Lung (tissue), 16 donors: Measurements from ENCODE around the gene SHANK1. TPM values are rescaled to one million over a fixed set of nuclear protein-coding genes. Genes with fewer than 3 reads are reported as not detected.
"Not testable (repeated sequence)": the region's sequence is repeated elsewhere in the genome, so short reads cannot be mapped to it uniquely, and the experiment has no call there.

ENCODE experiments used
- ATAC-seq: fragments of 200-7000 bp; cut with Tn5 transposase; one replicate; pipeline ENCODE4 v1.9.1; 2020; ENCODE audit warnings: moderate number of reproducible peaks; ENCODE audit not compliant: insufficient read depth, low FRiP score
- DNase-seq, 3 donors: peaks; one replicate each; pipeline ENCODE4 v3.0.0-alpha.2; 2013 to 2017
- H3K27ac ChIP-seq, 2 donors: one replicate each; pipeline ENCODE4 v1.5.1; 2013; ENCODE audit warnings: mild to moderate bottlenecking in 2 of 2, moderate library complexity in 2 of 2, control low read depth in 1 of 2, inconsistent platforms in 1 of 2, low read depth in 1 of 2, low read length in 1 of 2
- H3K27me3 ChIP-seq, 3 donors: one replicate each; pipeline ENCODE4 v1.5.1; 2013; ENCODE audit warnings: low read length in 2 of 3; ENCODE audit not compliant: control insufficient read depth in 3 of 3, insufficient read depth in 3 of 3
- H3K36me3 ChIP-seq, 4 donors: one replicate each; pipeline ENCODE4 v1.5.1; 2013; ENCODE audit warnings: low read length in 4 of 4, mild to moderate bottlenecking in 1 of 4, moderate library complexity in 1 of 4; ENCODE audit not compliant: control insufficient read depth in 4 of 4, insufficient read depth in 4 of 4
- H3K4me1 ChIP-seq, 5 donors: one replicate each; pipeline ENCODE4 v1.5.1; 2013; ENCODE audit warnings: low read length in 5 of 5, mild to moderate bottlenecking in 2 of 5, moderate library complexity in 1 of 5; ENCODE audit not compliant: control insufficient read depth in 5 of 5, insufficient read depth in 5 of 5
- H3K4me3 ChIP-seq: one replicate; pipeline ENCODE4 v1.5.1; 2013; ENCODE audit warnings: mild to moderate bottlenecking, control low read depth, moderate library complexity
- H3K9ac ChIP-seq, 2 donors: one replicate each; pipeline ENCODE4 v1.5.1; 2013; ENCODE audit warnings: low read length in 2 of 2, control low read depth in 1 of 2; ENCODE audit not compliant: insufficient read depth in 1 of 2
- H3K9me3 ChIP-seq, 4 donors: one replicate each; pipeline ENCODE4 v1.5.1; 2013; ENCODE audit warnings: low read length in 3 of 4, mild to moderate bottlenecking in 1 of 4, moderate library complexity in 1 of 4; ENCODE audit not compliant: control insufficient read depth in 4 of 4, insufficient read depth in 3 of 4
- WGBS, 2 donors: extraction: QIAGEN DNeasy Blood & Tissue Kit; methylation state at CpG; one replicate each; pipeline ENCODE4 v1.1.7; 2013; 5-methylcytosine and 5-hydroxymethylcytosine counted together
- long read RNA-seq, 5 donors: transcript quantifications; one replicate each; lab custom pipeline, GENCODE V29; 2026
- polyA plus RNA-seq, 2 donors: library from polyadenylated mRNA; stranded (reverse); fragments of 200-250 nt; gene quantifications; one replicate each; pipeline ENCODE4 v1.2.1, GENCODE V29; 2013
- total RNA-seq, 2 donors: library from RNA; depleted of rRNA in 1 of 2; stranded (reverse); fragments of >200 nt in 1 of 2; gene quantifications; one replicate each; pipeline ENCODE4 v1.2.1, GENCODE V29; 2014 to 2021
- TF ChIP-seq, protein P1 (sequence below): IDR thresholded peaks from 2 replicates; pipeline ENCODE4 v1.5.1; 2012; ENCODE audit warnings: mild to moderate bottlenecking; ENCODE audit errors: control extremely low read depth, extremely low read depth
- donor health status: control.
- donor health status: control.
- donor health status: Bipolar disorder and iron deficiency.
- donor health status: healthy.
- donor health status: DM: yes; HTN: yes; CAD: no.

Gene SHANK1
- 1 to 10 TPM in 1 of 2 donors, under 1 TPM in 1; 0.15 to 1.2 TPM for total RNA-seq
- under 1 TPM; 0.18 to 0.24 TPM for polyA plus RNA-seq
- long read RNA-seq, donor 1, partial matches to known transcripts = 105 of 105 reads
- long read RNA-seq, donor 1, other reads (novel, unspliced or antisense) = 0 of 105 reads
- long read RNA-seq, donor 2 = 0 reads
- long read RNA-seq, donor 3 = 0 reads
- long read RNA-seq, donor 4 = 0 reads
- long read RNA-seq, donor 5 = 0 reads

DNA sequence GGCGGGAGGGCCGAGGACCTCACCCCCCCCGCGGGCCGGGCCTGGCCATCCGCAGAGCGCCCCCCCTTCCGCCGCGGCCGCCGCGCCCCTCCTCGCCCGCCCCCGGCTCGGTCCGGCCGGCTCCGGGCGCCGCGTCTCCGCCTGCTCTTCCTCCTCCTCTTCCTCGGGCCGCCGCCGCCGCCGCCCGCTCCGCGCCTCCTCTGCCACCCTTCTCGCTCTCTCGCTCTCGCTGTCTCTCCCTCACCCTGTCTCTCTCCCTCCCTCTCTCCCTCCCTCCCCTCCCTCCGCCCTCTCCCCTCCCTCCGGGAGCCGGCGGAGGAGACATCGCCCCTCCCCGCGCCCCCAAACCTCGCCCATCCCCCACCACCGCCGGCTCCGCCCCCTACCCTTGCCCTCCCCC lies at the start of gene SHANK1:
Gene SHANK1 (minus strand): TSS at position 237 of the 400 bp plus-strand sequence. CDS start 2,883 bp downstream, outside the sequence.
- Histone ChIP-seq H3K27me3 (peaks cover 0 to 29% (median 0%) of the 10 kb centered on the region in 3 donors), H3K4me1 (peaks cover 0 to 25% (median under 1%) of the 10 kb centered on the region in 5 donors), H3K4me3 (no peak within 1 kb of the TSS)

DNA sequence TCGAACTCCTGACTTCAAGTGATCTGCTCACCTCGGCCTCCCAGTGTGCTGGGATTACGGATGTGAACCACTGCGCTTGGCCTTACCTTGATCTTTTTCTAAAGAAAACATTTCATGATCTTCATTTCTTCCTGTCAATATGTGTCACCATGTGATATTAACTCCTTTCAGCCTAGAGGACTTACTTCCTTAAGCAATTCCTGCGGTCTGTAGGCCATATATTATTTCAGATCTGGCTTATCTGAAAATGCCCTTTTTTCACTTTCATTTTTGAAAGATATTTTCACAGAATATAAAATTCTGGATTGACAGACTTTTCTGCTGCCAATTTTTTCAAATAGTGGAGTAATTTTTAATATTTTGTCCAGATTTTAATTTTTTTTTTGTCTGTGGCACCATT lies 48.7 kb upstream of the SHANK1 start:
- Histone ChIP-seq H3K4me3 (no peak overlapping the region), H3K9ac (no peak overlapping the region), H3K9me3 (no peaks in the 10 kb centered on the region), H3K27me3 (no peaks in the 10 kb centered on the region), H3K36me3 (no peaks in the 10 kb centered on the region), H3K4me1 (no peaks in the 10 kb centered on the region), H3K27ac (no peak overlapping the region)
- DNase-seq = no peak
- TF ChIP-seq, protein P1, sequence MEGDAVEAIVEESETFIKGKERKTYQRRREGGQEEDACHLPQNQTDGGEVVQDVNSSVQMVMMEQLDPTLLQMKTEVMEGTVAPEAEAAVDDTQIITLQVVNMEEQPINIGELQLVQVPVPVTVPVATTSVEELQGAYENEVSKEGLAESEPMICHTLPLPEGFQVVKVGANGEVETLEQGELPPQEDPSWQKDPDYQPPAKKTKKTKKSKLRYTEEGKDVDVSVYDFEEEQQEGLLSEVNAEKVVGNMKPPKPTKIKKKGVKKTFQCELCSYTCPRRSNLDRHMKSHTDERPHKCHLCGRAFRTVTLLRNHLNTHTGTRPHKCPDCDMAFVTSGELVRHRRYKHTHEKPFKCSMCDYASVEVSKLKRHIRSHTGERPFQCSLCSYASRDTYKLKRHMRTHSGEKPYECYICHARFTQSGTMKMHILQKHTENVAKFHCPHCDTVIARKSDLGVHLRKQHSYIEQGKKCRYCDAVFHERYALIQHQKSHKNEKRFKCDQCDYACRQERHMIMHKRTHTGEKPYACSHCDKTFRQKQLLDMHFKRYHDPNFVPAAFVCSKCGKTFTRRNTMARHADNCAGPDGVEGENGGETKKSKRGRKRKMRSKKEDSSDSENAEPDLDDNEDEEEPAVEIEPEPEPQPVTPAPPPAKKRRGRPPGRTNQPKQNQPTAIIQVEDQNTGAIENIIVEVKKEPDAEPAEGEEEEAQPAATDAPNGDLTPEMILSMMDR = no peak
- 36 to 58% methylated on average over 5 of the region's 5 CpGs for WGBS, 2 donors
- ATAC-seq = no peak

More for the DNA sequence above, at the start of gene SHANK1:
- H3K36me3 ChIP-seq = no peaks in the 10 kb centered on the region
- TF ChIP-seq, protein P1 = no peak
- ATAC-seq = no peak
- 6 to 7% methylated on average over 10 to 44 of the region's 47 CpGs for WGBS, 2 donors
- H3K9me3 ChIP-seq = peaks cover 0 to 5% (median 0%) of the 10 kb centered on the region in 4 donors
- H3K9ac ChIP-seq = no peak within 1 kb of the TSS
- DNase-seq = peak; percentile 58 to 79 (median 71)
- no peak within 1 kb of the TSS for H3K27ac ChIP-seq

DNA sequence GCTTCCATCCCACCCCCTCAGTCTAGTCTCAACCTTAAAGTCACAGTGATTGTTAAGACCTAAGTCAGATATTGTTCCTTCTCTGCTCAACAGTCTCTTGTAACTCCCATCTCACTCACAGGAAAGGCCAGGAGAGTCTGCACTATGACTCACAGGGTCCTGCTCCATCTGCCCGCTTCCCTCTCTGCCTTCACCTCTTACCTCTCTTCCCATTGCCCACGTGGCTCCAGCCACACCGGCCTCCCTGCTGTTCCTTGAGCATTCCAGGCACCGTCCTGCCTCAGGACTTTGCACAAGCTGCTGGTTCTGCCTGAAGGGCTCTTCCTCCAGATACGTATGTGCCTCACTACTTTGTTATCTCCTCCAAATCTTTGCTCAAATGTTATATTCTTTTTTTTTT lies 47.7 kb upstream of the SHANK1 start:
- H3K9ac ChIP-seq, H3K4me3 ChIP-seq, H3K9me3 ChIP-seq, ATAC-seq, H3K4me1 ChIP-seq, H3K27me3 ChIP-seq, H3K27ac ChIP-seq, H3K36me3 ChIP-seq, DNase-seq: not testable (repeated sequence)
- WGBS, 2 donors = 39 to 53% methylated on average over 5 of the region's 5 CpGs

DNA sequence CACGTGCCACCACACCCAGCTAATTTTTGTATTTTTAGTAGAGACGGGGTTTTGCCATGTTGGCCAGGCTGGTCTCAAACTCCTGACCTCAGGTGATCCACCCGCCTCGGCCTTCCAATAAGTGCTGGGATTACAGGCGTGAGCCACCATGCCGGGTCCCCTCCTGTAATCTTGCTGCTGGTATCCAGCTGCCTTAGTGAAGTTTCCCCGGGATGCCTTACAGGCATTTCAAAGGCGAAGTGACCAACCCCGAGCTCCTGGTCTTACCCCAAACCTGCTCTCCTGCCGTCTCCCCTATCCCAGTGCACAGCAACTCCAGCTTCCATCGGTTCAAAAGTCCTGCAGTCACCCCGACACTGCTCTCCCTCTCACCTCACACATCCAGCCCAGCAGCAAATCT lies 47.1 kb upstream of the SHANK1 start:
- not testable (repeated sequence) for ATAC-seq, H3K4me1 ChIP-seq, H3K4me3 ChIP-seq, H3K9me3 ChIP-seq, H3K27me3 ChIP-seq, DNase-seq, H3K36me3 ChIP-seq, H3K9ac ChIP-seq, H3K27ac ChIP-seq
- WGBS, 2 donors = 79 to 82% methylated on average over 12 of the region's 12 CpGs
